T-helper 1 cell treated with Interleukin-12 subunit alpha and Interleukin-12 subunit beta and Interleukin-4 antibody, amounts not matched to agents 30 ng/mL and 1 ng/mL, for 36 hours (primary cell): ENCODE data around the gene HECTD1. TPM values are rescaled to one million over a fixed set of nuclear protein-coding genes. Genes with fewer than 3 reads are reported as not detected.
"Not testable (repeated sequence)": the region's sequence is repeated elsewhere in the genome, so short reads cannot be mapped to it uniquely, and the experiment has no call there.

Experiments
- intact Hi-C: fragments of 100-400 bp; cut with micrococcal nuclease; formaldehyde crosslinking; loops from one replicate; pipeline ENCODE4 v1.15.1; 2024
- total RNA-seq: library from RNA; stranded (reverse); gene quantifications from 2 replicates; pipeline ENCODE4 v1.2.3, GENCODE V29; 2022

The HECTD1 gene
- total RNA-seq, 1 donor from 2014 or later, result 107 TPM

- intact Hi-C loops, result no loop called here
Observed at GRCh38 chr14:31057701-31058364, 149.8 kb downstream of the HECTD1 start.

GRCh38 chr14:31057035-31057434, 150.6 kb downstream of the HECTD1 start:
- intact Hi-C loops, result no loop called here

- intact Hi-C loops, result not testable (repeated sequence)
Observed at GRCh38 chr14:31052905-31053586, 154.5 kb downstream of the HECTD1 start.

GRCh38 chr14:31051511-31051910, 156.1 kb downstream of the HECTD1 start:
- intact Hi-C loops, result no loop called here

GRCh38 chr14:31051023-31051422, 156.6 kb downstream of the HECTD1 start:
- intact Hi-C loops, result no loop called here

Other genes starting within 250 kb of the HECTD1 start
- 7.3 and 8.1 TPM in 2 replicates for gene AP4S1, start 182.1 kb downstream of the HECTD1 start, total RNA-seq
- gene STRN3, start 181.4 kb downstream of the HECTD1 start, total RNA-seq, result 23.5 and 26.8 TPM in 2 replicates
- gene HEATR5A, start 212.8 kb upstream of the HECTD1 start, total RNA-seq, result 12.3 and 14.7 TPM in 2 replicates
- gene DTD2, start 249.7 kb upstream of the HECTD1 start, total RNA-seq, result 17.0 and 17.7 TPM in 2 replicates